CD4-positive, alpha-beta T cell (primary cell): ENCODE data around the gene MTHFD2L. TPM values are rescaled to one million over a fixed set of nuclear protein-coding genes. Genes with fewer than 3 reads are reported as not detected.

Experiments used
- ATAC-seq: fragments of 200-7000 bp; cut with Tn5 transposase; one replicate; pipeline ENCODE4 v1.10.0; 2022; ENCODE audit warnings: mild to moderate bottlenecking; ENCODE audit not compliant: poor library complexity
- CTCF ChIA-PET: fragments of 350-600 bp; sonication (Branson Sonifier 250); formaldehyde crosslinking; loops from one replicate; lab custom pipeline; 2021; ENCODE audit warnings: antibody characterized with exemption, inconsistent platforms; lab: Charles Lee
- POLR2A ChIA-PET: fragments of 350-600 bp; sonication (Branson Sonifier 250); formaldehyde crosslinking; loops from one replicate; lab custom pipeline; 2021; ENCODE audit warnings: antibody characterized with exemption, inconsistent platforms; lab: Charles Lee
- DNase-seq, 14 experiments: peaks; one replicate each; pipeline ENCODE4 v3.0.0-alpha.2; 2013 to 2020; ENCODE audit warnings: mixed read lengths in 2 of 14
- H3K27ac ChIP-seq, 2 donors: one replicate each; pipeline versions ENCODE4 v1.5.1 to v1.7.0; 2013; ENCODE audit warnings: low read length in 2 of 2, low read depth in 1 of 2, mild to moderate bottlenecking in 1 of 2
- H3K27me3 ChIP-seq, 2 experiments: 1 replicate in 1 of 2; 2 replicates in 1 of 2; pipeline versions ENCODE4 v1.6.1 to v1.7.0; 2013; ENCODE audit warnings: low read length in 2 of 2, control low read depth in 1 of 2, mild to moderate bottlenecking in 1 of 2, moderate library complexity in 1 of 2; ENCODE audit not compliant: insufficient read depth in 2 of 2, control insufficient read depth in 1 of 2
- H3K36me3 ChIP-seq: one replicate; pipeline ENCODE4 v1.6.1; 2013; ENCODE audit warnings: low read length, control low read depth; ENCODE audit not compliant: insufficient read depth
- H3K4me1 ChIP-seq: one replicate; pipeline ENCODE4 v1.6.1; 2013; ENCODE audit warnings: low read length, control low read depth; ENCODE audit not compliant: insufficient read depth
- H3K4me3 ChIP-seq: one replicate; pipeline ENCODE4 v1.5.1; 2013; ENCODE audit warnings: mild to moderate bottlenecking, low read length, moderate library complexity
- H3K9me3 ChIP-seq, 2 experiments: 1 replicate in 1 of 2; 2 replicates in 1 of 2; pipeline versions ENCODE4 v1.6.1 to v1.7.0; 2013; ENCODE audit warnings: low read length in 2 of 2, mild to moderate bottlenecking in 2 of 2, control low read depth in 1 of 2, moderate library complexity in 1 of 2; ENCODE audit not compliant: control insufficient read depth in 1 of 2, insufficient read depth in 1 of 2
- H3K27ac Mint-ChIP-seq: one replicate; pipeline ENCODE4 v1.8.0; 2020; ENCODE audit warnings: mixed read lengths
- H3K27me3 Mint-ChIP-seq: one replicate; pipeline ENCODE4 v1.8.0; 2021; ENCODE audit warnings: mixed read lengths
- H3K36me3 Mint-ChIP-seq: one replicate; pipeline ENCODE4 v1.8.0; 2021; ENCODE audit warnings: low read depth, mixed read lengths
- H3K4me1 Mint-ChIP-seq: one replicate; pipeline ENCODE4 v1.8.0; 2021; ENCODE audit warnings: low read depth, mixed read lengths
- H3K4me3 Mint-ChIP-seq: one replicate; pipeline ENCODE4 v1.8.0; 2020; ENCODE audit warnings: mild to moderate bottlenecking, mixed read lengths
- H3K9me3 Mint-ChIP-seq: one replicate; pipeline ENCODE4 v1.8.0; 2020; ENCODE audit warnings: mixed read lengths
- intact Hi-C, 2 experiments: fragments of 100-400 bp; cut with DNase I in 1 of 2; cut with micrococcal nuclease in 1 of 2; formaldehyde crosslinking; loops; one replicate each; pipeline versions ENCODE4 v1.15.1 to v1.9.0; 2023 to 2025; cut with DNase I, micrococcal nuclease
- total RNA-seq, 174 experiments: library from RNA in 2 of 174; stranded (reverse) in 2 of 174; gene quantifications; one replicate each; pipeline ENCODE4 v1.2.3 and lab custom pipeline; 2021 to 2026
- TF ChIP-seq, protein P1 (sequence below): fragments of 200-600 bp; IDR thresholded peaks from one replicate; pipeline ENCODE4 v1.8.0; 2022; ENCODE audit warnings: antibody characterized with exemption, mild to moderate bottlenecking

Gene MTHFD2L
- total RNA-seq, 2 experiments from 2014 or later: 13.7 to 14.4 TPM

DNA sequence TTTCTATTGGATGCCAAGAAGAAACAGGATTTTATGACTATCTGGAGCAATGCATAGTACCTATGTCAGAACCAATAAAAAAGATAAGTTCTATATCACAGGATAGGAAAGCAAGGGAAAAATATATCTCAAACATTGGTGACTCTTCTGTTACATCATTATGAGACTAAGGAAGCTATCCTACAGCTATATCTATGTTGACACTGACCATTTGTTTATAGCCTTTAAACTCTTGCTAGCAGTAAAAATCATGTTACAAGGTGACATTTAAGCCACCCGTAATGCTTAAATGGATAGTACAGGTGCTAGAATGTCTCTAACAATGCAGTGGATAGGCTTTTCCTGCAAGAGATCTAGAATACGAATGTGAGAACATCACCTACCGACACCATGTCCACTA lies 121.8 kb downstream of the MTHFD2L start:
- no peak overlapping the region for H3K4me3 Mint-ChIP-seq
- Histone ChIP-seq H3K36me3 (no peaks in the 10 kb centered on the region), H3K4me1 (no peaks in the 10 kb centered on the region), H3K9me3 (no peaks in the 10 kb centered on the region), H3K4me3 (no peak overlapping the region), H3K27me3 (no peaks in the 10 kb centered on the region), H3K27ac (no peak overlapping the region)
- H3K9me3 Mint-ChIP-seq: no peaks in the 10 kb centered on the region
- no peaks in the 10 kb centered on the region for H3K27me3 Mint-ChIP-seq
- intact Hi-C loops: no loop called here
- POLR2A ChIA-PET: no interaction called here
- TF ChIP-seq, protein P1, sequence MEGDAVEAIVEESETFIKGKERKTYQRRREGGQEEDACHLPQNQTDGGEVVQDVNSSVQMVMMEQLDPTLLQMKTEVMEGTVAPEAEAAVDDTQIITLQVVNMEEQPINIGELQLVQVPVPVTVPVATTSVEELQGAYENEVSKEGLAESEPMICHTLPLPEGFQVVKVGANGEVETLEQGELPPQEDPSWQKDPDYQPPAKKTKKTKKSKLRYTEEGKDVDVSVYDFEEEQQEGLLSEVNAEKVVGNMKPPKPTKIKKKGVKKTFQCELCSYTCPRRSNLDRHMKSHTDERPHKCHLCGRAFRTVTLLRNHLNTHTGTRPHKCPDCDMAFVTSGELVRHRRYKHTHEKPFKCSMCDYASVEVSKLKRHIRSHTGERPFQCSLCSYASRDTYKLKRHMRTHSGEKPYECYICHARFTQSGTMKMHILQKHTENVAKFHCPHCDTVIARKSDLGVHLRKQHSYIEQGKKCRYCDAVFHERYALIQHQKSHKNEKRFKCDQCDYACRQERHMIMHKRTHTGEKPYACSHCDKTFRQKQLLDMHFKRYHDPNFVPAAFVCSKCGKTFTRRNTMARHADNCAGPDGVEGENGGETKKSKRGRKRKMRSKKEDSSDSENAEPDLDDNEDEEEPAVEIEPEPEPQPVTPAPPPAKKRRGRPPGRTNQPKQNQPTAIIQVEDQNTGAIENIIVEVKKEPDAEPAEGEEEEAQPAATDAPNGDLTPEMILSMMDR: no peak
- DNase-seq: no peak
- no peaks in the 10 kb centered on the region for H3K4me1 Mint-ChIP-seq
- CTCF ChIA-PET: no interaction called here
- no peak overlapping the region for H3K27ac Mint-ChIP-seq
- peaks cover 10% of the 10 kb centered on the region for H3K36me3 Mint-ChIP-seq
- no peak for ATAC-seq

DNA sequence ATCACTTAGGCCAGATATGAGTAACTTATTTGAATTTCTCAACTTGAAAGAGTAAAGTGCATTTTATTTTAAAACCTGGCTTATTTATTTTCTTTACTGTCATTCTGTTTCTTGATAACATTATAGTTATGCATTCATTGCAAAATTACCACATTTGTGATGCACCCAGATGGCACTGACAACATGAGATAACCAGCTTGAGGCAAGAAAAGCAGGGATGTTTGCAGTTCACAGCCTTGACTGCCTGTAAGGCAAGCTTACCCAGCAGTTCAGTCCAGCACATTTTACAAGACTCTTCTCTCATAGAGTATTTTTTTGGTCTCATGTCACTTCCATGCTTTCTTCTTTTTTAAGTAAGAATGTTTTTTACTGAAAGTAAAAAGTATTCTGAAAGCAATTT lies 125.0 kb downstream of the MTHFD2L start:
- Mint-ChIP-seq H3K36me3 (peaks cover 10% of the 10 kb centered on the region), H3K27me3 (no peaks in the 10 kb centered on the region), H3K27ac (no peak overlapping the region), H3K4me1 (no peaks in the 10 kb centered on the region), H3K9me3 (no peaks in the 10 kb centered on the region), H3K4me3 (no peak overlapping the region)
- H3K27me3 ChIP-seq: no peaks in the 10 kb centered on the region
- ChIA-PET POLR2A (interaction anchor here (0.6 kb wide), 1 partner anchor 16 kb away, joined by 3 read pairs; no protein-coding TSS in a partner anchor), CTCF (no interaction called here)
- no peak overlapping the region for H3K27ac ChIP-seq
- ATAC-seq (no peak), DNase-seq (no peak)
- H3K36me3 ChIP-seq: no peaks in the 10 kb centered on the region
- intact Hi-C loops: no loop called here
- no peaks in the 10 kb centered on the region for H3K9me3 ChIP-seq
- H3K4me3 ChIP-seq: no peak overlapping the region
- no peaks in the 10 kb centered on the region for H3K4me1 ChIP-seq
- TF ChIP-seq, protein P1: no peak

- ATAC-seq: no peak
- H3K4me1 Mint-ChIP-seq: no peaks in the 10 kb centered on the region
- POLR2A ChIA-PET: interaction anchor here (0.6 kb wide), 1 partner anchor 17 kb away, joined by 3 read pairs; no protein-coding TSS in a partner anchor
Observed at GRCh38 chr4:74283614-74284013, 125.7 kb downstream of the MTHFD2L start.

More at GRCh38 chr4:74283614-74284013, 125.7 kb downstream of the MTHFD2L start:
- no peak for DNase-seq
- TF ChIP-seq, protein P1: no peak
- Histone ChIP-seq H3K27ac (no peak overlapping the region), H3K4me1 (no peaks in the 10 kb centered on the region), H3K4me3 (no peak overlapping the region), H3K36me3 (no peaks in the 10 kb centered on the region), H3K9me3 (no peaks in the 10 kb centered on the region), H3K27me3 (no peaks in the 10 kb centered on the region)
- Mint-ChIP-seq H3K9me3 (no peaks in the 10 kb centered on the region), H3K27me3 (no peaks in the 10 kb centered on the region), H3K36me3 (peaks cover 10% of the 10 kb centered on the region), H3K4me3 (no peak overlapping the region), H3K27ac (no peak overlapping the region)
- CTCF ChIA-PET: no interaction called here
- intact Hi-C loops: no loop called here
